Adipocyte (in vitro differentiated cells): ENCODE measurements around the gene KLK8.

Experiments
- DNase-seq: peaks from one replicate; pipeline ENCODE4 v3.0.0-alpha.2; 2015; ENCODE audit warnings: low read depth
- H3K27me3 ChIP-seq: replicated peaks from 2 replicates; pipeline ENCODE4 v1.7.0; 2013; ENCODE audit warnings: mild to moderate bottlenecking, low read length, moderate library complexity; ENCODE audit not compliant: control insufficient read depth, insufficient read depth
- H3K36me3 ChIP-seq: 2 replicates; pipeline ENCODE4 v1.7.0; 2013; ENCODE audit warnings: low read length, mild to moderate bottlenecking, moderate library complexity; ENCODE audit not compliant: control insufficient read depth, insufficient read depth, severe bottlenecking
- H3K4me1 ChIP-seq: 2 replicates; pipeline ENCODE4 v1.7.0; 2013; ENCODE audit warnings: mild to moderate bottlenecking, low read length, moderate library complexity; ENCODE audit not compliant: control insufficient read depth, insufficient read depth
- H3K4me3 ChIP-seq: 2 replicates; pipeline ENCODE4 v1.7.0; 2013; ENCODE audit warnings: mild to moderate bottlenecking, low read length, moderate library complexity
- H3K9ac ChIP-seq: 2 replicates; pipeline ENCODE4 v1.7.0; 2013; ENCODE audit warnings: mild to moderate bottlenecking, low read length, moderate library complexity
- H3K9me3 ChIP-seq: 2 replicates; pipeline ENCODE4 v1.7.0; 2013; ENCODE audit warnings: mild to moderate bottlenecking, low read length, moderate library complexity; ENCODE audit not compliant: control insufficient read depth

Gene KLK8

GRCh38 chr19:51016798-51017683 is 15.6 kb upstream of the KLK8 start:
- peak; percentile 46 for DNase-seq
- peaks cover 7% of the 10 kb centered on the region for H3K4me1 ChIP-seq
- no peak overlapping the region for H3K9ac ChIP-seq
- peaks cover 35% of the 10 kb centered on the region for H3K27me3 ChIP-seq
- no peaks in the 10 kb centered on the region for H3K9me3 ChIP-seq
- H3K4me3 ChIP-seq: peak overlapping the region; percentile 54
- no peaks in the 10 kb centered on the region for H3K36me3 ChIP-seq

- Histone ChIP-seq H3K4me1 (peaks cover 7% of the 10 kb centered on the region), H3K27me3 (peaks cover 39% of the 10 kb centered on the region), H3K4me3 (no peak overlapping the region), H3K36me3 (no peaks in the 10 kb centered on the region), H3K9me3 (no peaks in the 10 kb centered on the region), H3K9ac (no peak overlapping the region)
- no peak for DNase-seq
These were observed 14.4 kb upstream of the KLK8 start for GRCh38 chr19:51015691-51016267.

GRCh38 chr19:51014242-51014641 is 12.8 kb upstream of the KLK8 start:
- H3K4me1 ChIP-seq: peaks cover 3% of the 10 kb centered on the region
- no peak for DNase-seq
- no peak overlapping the region for H3K9ac ChIP-seq
- H3K4me3 ChIP-seq: no peak overlapping the region
- no peaks in the 10 kb centered on the region for H3K36me3 ChIP-seq
- H3K9me3 ChIP-seq: no peaks in the 10 kb centered on the region
- H3K27me3 ChIP-seq: peaks cover 39% of the 10 kb centered on the region

- H3K4me3 ChIP-seq: no peak overlapping the region
- no peaks in the 10 kb centered on the region for H3K4me1 ChIP-seq
- H3K9ac ChIP-seq: no peak overlapping the region
- H3K9me3 ChIP-seq: no peaks in the 10 kb centered on the region
- peaks cover 40% of the 10 kb centered on the region for H3K27me3 ChIP-seq
- H3K36me3 ChIP-seq: no peaks in the 10 kb centered on the region
- no peak for DNase-seq
These were observed 11.3 kb upstream of the KLK8 start for GRCh38 chr19:51012661-51013190.

- Histone ChIP-seq H3K4me3 (no peak overlapping the region), H3K4me1 (no peaks in the 10 kb centered on the region), H3K36me3 (no peaks in the 10 kb centered on the region), H3K9me3 (no peaks in the 10 kb centered on the region), H3K9ac (no peak overlapping the region), H3K27me3 (peaks cover 39% of the 10 kb centered on the region)
- DNase-seq: no peak
These were observed 8.8 kb upstream of the KLK8 start for GRCh38 chr19:51010066-51010795.

- peaks cover 29% of the 10 kb centered on the region for H3K27me3 ChIP-seq
- no peaks in the 10 kb centered on the region for H3K9me3 ChIP-seq
- H3K4me1 ChIP-seq: no peaks in the 10 kb centered on the region
- H3K36me3 ChIP-seq: no peaks in the 10 kb centered on the region
- H3K9ac ChIP-seq: no peak overlapping the region
- DNase-seq: no peak
- H3K4me3 ChIP-seq: no peak overlapping the region
These were observed 7.9 kb upstream of the KLK8 start for GRCh38 chr19:51009061-51009891.

- Histone ChIP-seq H3K9ac (no peak overlapping the region), H3K36me3 (no peaks in the 10 kb centered on the region)
These were observed 6.1 kb upstream of the KLK8 start for GRCh38 chr19:51007488-51007887.

GRCh38 chr19:51006406-51006805 is 5.0 kb upstream of the KLK8 start:
- DNase-seq: no peak
- no peaks in the 10 kb centered on the region for H3K4me1 ChIP-seq
- H3K4me3 ChIP-seq: no peak overlapping the region
- H3K27me3 ChIP-seq: peaks cover 16% of the 10 kb centered on the region
- H3K9me3 ChIP-seq: no peaks in the 10 kb centered on the region
- no peaks in the 10 kb centered on the region for H3K36me3 ChIP-seq
- H3K9ac ChIP-seq: no peak overlapping the region

More at GRCh38 chr19:51007488-51007887, 6.1 kb upstream of the KLK8 start:
- Histone ChIP-seq H3K9me3 (no peaks in the 10 kb centered on the region), H3K4me1 (no peaks in the 10 kb centered on the region), H3K4me3 (no peak overlapping the region), H3K27me3 (peaks cover 19% of the 10 kb centered on the region)
- DNase-seq: no peak

GRCh38 chr19:51005248-51005647 is 3.8 kb upstream of the KLK8 start:
- no peak overlapping the region for H3K9ac ChIP-seq
- H3K27me3 ChIP-seq: peaks cover 15% of the 10 kb centered on the region
- no peak for DNase-seq
- H3K36me3 ChIP-seq: no peaks in the 10 kb centered on the region
- H3K4me1 ChIP-seq: no peaks in the 10 kb centered on the region
- no peaks in the 10 kb centered on the region for H3K9me3 ChIP-seq
- no peak overlapping the region for H3K4me3 ChIP-seq

GRCh38 chr19:51003316-51003715 is 1.9 kb upstream of the KLK8 start:
- Histone ChIP-seq H3K9ac (no peak overlapping the region), H3K27me3 (peaks cover 27% of the 10 kb centered on the region), H3K36me3 (no peaks in the 10 kb centered on the region), H3K4me3 (no peak overlapping the region), H3K9me3 (no peaks in the 10 kb centered on the region), H3K4me1 (no peaks in the 10 kb centered on the region)
- no peak for DNase-seq
